GM19240 (cell line): Measurements from ENCODE around the gene BCAM.
A peak's percentile ranks its signal among the peaks of the same experiment; 100 is the strongest.

Source experiments
- DNase-seq: peaks from one replicate; pipeline ENCODE4 v3.0.0; 2011; ENCODE audit warnings: low spot score; ENCODE audit not compliant: insufficient read length

Gene BCAM

GRCh38 chr19:44789943-44790483 is 18.9 kb upstream of the BCAM start:
- no peak for DNase-seq

- DNase-seq = no peak
These were observed 16.6 kb upstream of the BCAM start for GRCh38 chr19:44792281-44792680.

GRCh38 chr19:44794610-44795009 is 14.3 kb upstream of the BCAM start:
- no peak for DNase-seq

GRCh38 chr19:44795398-44795987 is 13.4 kb upstream of the BCAM start:
- DNase-seq = no peak

GRCh38 chr19:44796701-44797115 is 12.2 kb upstream of the BCAM start:
- no peak for DNase-seq

GRCh38 chr19:44799627-44800346 is 9.1 kb upstream of the BCAM start:
- DNase-seq = no peak

- peak; percentile 95 for DNase-seq
These were observed 8.4 kb upstream of the BCAM start for GRCh38 chr19:44800461-44800860.

- DNase-seq = no peak
These were observed 5.2 kb upstream of the BCAM start for GRCh38 chr19:44803442-44804428.

GRCh38 chr19:44806291-44806690 is 2.6 kb upstream of the BCAM start:
- DNase-seq = no peak

- DNase-seq = no peak
These were observed 1.7 kb upstream of the BCAM start for GRCh38 chr19:44807162-44807561.

GRCh38 chr19:44807652-44808462 is 1.0 kb upstream of the BCAM start:
- no peak for DNase-seq

- no peak for DNase-seq
These were observed 802 bp downstream of the BCAM start for GRCh38 chr19:44809577-44810233.

- DNase-seq = no peak
These were observed 1.6 kb downstream of the BCAM start for GRCh38 chr19:44810234-44811121.

- no peak for DNase-seq
These were observed 2.2 kb downstream of the BCAM start for GRCh38 chr19:44811122-44811419.

GRCh38 chr19:44812142-44812718 is 3.3 kb downstream of the BCAM start:
- DNase-seq = no peak

- no peak for DNase-seq
These were observed 4.4 kb downstream of the BCAM start for GRCh38 chr19:44813070-44813840.

- DNase-seq = no peak
These were observed 5.1 kb downstream of the BCAM start for GRCh38 chr19:44813841-44814470.

GRCh38 chr19:44814517-44814916 is 5.6 kb downstream of the BCAM start:
- no peak for DNase-seq
